GM18505 (cell line): ENCODE measurements around the gene GRIN2A.

ENCODE experiments used
- ATAC-seq: cut with Tn5 transposase; IDR thresholded peaks from one replicate; pipeline ENCODE4 v1.9.1; 2021; ENCODE audit not compliant: unreplicated experiment
- POLR2A ChIP-seq: IDR thresholded peaks from 4 replicates; pipeline ENCODE4 v1.6.1; 2011; ENCODE audit warnings: borderline replicate concordance; ENCODE audit not compliant: insufficient read depth, insufficient read length; ENCODE audit errors: extremely low read depth

GRIN2A gene

GRCh38 chr16:10039220-10040096 is 142.8 kb downstream of the GRIN2A start:
- TF ChIP-seq POLR2A: no peak
- ATAC-seq: no peak

- TF ChIP-seq POLR2A: no peak
- no peak for ATAC-seq
Measured at GRCh38 chr16:10037751-10038150, 144.5 kb downstream of the GRIN2A start.

- no peak for TF ChIP-seq POLR2A
- no peak for ATAC-seq
Measured at GRCh38 chr16:10036956-10037355, 145.3 kb downstream of the GRIN2A start.

GRCh38 chr16:10033556-10033955 is 148.7 kb downstream of the GRIN2A start:
- TF ChIP-seq POLR2A: no peak
- no peak for ATAC-seq

DNA sequence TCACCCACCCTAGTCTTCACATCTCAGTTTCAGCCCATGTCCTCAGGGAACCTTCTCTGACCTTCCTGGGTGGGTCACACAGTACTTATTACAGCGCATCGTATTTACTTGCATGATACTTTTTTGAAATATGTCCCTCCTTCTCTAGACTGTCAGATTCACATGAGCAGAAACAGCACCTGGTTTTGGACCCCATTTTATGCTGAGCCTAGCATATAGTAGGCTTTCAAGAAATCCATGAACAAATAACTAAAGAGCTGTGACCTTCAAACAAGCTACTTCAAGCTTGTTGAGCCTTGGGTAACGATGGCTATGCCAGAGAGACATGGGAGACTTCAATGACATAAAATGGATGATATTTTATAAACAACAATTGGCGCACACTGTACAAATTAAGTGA is 150.3 kb downstream of the GRIN2A start:
- no peak for ATAC-seq
- TF ChIP-seq POLR2A: no peak

DNA sequence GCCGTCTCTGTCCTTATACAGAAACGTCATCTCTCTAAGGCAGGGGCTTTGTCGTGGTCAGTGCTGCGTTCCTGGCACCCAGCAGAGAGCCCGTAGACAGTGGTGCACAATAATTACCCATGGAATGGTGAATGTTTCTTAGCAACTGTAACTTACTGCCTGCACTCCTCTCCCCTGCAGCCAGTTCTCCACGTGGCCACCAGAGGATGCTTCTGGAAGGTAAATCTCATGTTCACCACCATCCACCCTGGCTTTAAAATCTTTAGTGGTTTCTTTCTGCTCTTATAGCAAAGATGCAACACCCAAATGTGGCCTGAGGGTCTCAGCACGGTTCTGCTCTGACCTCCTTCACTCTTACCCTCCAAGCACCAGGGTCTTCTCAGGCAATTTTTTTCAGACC is 150.8 kb downstream of the GRIN2A start:
- no peak for TF ChIP-seq POLR2A
- no peak for ATAC-seq

DNA sequence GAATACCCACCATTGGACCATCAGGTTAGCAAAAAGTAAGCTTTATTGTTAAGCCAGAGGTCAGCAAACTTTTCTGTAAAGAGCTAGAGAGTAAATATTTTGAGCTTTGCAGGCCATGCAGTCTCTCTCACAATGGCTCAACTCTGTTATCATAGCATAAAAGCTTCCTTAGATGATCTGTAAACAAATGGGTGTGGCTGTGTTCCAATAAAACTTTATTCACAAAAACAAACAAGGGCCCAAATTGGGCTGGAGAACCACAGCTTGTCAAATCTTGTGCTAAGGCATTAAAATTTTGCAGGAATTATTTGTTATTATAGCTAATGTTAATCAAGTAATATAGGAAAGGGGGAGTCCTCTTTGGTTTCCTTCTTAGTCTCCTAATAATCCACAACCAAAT is 153.6 kb downstream of the GRIN2A start:
- no peak for TF ChIP-seq POLR2A
- ATAC-seq: no peak

- TF ChIP-seq POLR2A: no peak
- ATAC-seq: no peak
Measured at GRCh38 chr16:10027553-10027952, 154.7 kb downstream of the GRIN2A start.

- ATAC-seq: no peak
- TF ChIP-seq POLR2A: no peak
Measured at GRCh38 chr16:10026593-10026992, 155.6 kb downstream of the GRIN2A start.

DNA sequence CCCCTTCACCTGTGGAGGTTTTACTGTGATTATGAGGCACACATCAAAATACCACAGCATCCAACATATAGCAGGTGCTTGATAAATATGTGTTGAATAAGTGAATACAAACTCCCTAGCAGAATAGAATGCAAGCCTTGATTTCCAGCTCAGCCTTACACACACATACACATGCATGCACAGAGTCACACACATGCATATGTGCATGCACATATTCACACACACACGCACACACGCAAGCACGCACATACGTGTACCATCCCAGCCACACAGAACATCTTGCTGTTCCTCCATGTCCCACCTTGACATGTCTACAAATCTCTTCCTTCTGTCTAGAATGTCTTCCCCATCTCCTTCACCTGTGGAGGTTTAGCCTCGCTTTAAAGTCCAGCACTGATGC is 160.1 kb downstream of the GRIN2A start:
- TF ChIP-seq POLR2A: no peak
- ATAC-seq: no peak

DNA sequence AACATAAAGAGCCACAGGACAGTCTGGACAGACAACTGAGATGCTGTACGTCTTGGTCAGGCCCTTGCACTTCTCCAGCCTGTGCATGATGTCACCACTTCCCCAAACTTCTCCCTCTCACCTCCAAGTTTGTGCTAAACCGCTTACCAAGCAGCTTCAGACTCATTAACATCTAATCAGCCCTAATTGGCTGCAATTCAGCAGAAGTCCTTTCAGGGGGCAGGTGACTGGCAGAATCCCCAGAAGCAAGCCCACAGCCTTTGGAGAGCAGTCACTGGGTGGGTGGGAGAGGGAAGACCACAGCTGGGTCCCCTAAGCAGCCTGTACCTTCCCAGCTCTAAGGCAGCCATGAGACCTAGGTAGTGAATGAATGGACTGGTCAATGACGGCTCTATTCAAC is 161.4 kb downstream of the GRIN2A start:
- TF ChIP-seq POLR2A: no peak
- ATAC-seq: no peak

DNA sequence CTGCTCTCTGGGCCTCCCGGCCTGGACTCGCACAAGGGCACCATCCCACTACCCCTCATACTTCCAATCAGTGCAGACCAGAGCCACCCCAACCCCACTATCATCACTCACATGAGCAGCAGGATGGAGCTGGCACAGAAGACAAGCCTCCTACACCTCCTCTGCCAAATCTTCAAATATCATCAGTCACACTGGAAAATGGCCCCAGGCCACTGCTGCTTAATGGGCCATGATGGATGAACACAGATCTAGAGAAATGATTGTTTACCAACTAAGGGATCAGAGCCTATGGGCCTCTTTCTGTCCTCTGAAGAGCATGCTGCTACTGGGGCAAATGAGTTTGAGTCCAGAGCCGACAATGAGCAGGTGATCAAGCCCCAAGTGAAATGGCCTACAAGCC is 165.5 kb downstream of the GRIN2A start:
- TF ChIP-seq POLR2A: no peak
- no peak for ATAC-seq

- no peak for TF ChIP-seq POLR2A
Measured at GRCh38 chr16:10015397-10015796, 166.8 kb downstream of the GRIN2A start.

DNA sequence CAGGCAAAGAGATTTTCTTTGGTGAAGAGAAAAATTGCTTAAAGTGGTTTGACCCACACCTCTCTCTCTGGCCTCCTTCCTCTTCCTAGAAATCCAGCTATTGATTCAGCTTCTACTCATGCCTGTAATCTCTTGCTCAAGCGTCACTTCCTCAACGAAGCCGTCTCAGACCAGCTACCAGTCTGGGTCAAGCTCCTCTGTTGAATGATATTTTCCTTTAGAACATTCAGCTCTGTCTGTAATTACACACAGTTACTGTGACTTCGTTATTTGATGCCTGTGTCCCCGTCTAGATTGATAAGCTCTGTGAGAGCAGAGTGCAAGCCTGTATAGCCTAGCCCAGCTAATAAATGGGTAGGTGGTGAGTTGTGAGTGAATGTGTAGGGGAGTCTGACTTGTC is 168.5 kb downstream of the GRIN2A start:
- TF ChIP-seq POLR2A: no peak
- no peak for ATAC-seq

More at GRCh38 chr16:10015397-10015796, 166.8 kb downstream of the GRIN2A start:
- ATAC-seq: no peak
